HG02571 (cell line): ENCODE measurements around the gene GALR1.
"Not testable (repeated sequence)": the region's sequence is repeated elsewhere in the genome, so short reads cannot be mapped to it uniquely, and the experiment has no call there.

Experiments used
- ATAC-seq: cut with Tn5 transposase; IDR thresholded peaks from one replicate; pipeline ENCODE4 v1.9.1; 2021; ENCODE audit warnings: mild to moderate bottlenecking, moderate library complexity; ENCODE audit not compliant: unreplicated experiment

The GALR1 gene

GRCh38 chr18:77250501-77250925 lies 865 bp downstream of the GALR1 start:
- ATAC-seq: no peak

- no peak for ATAC-seq
These were observed 1.5 kb downstream of the GALR1 start for GRCh38 chr18:77250926-77251729.

GRCh38 chr18:77251730-77252050 lies 2.0 kb downstream of the GALR1 start:
- ATAC-seq: no peak

GRCh38 chr18:77254711-77255405 lies 5.2 kb downstream of the GALR1 start:
- ATAC-seq: no peak

- ATAC-seq: no peak
These were observed 5.9 kb downstream of the GALR1 start for GRCh38 chr18:77255426-77256105.

GRCh38 chr18:77262643-77263465 lies 13.2 kb downstream of the GALR1 start:
- ATAC-seq: no peak

- no peak for ATAC-seq
These were observed 13.8 kb downstream of the GALR1 start for GRCh38 chr18:77263466-77263763.

GRCh38 chr18:77267969-77268368 lies 18.3 kb downstream of the GALR1 start:
- ATAC-seq: no peak

- ATAC-seq: no peak
These were observed 18.8 kb downstream of the GALR1 start for GRCh38 chr18:77268456-77268855.

GRCh38 chr18:77271576-77272481 lies 22.2 kb downstream of the GALR1 start:
- ATAC-seq: no peak

GRCh38 chr18:77290841-77291240 lies 41.2 kb downstream of the GALR1 start:
- not testable (repeated sequence) for ATAC-seq

- no peak for ATAC-seq
These were observed 48.5 kb downstream of the GALR1 start for GRCh38 chr18:77298172-77298571.

- ATAC-seq: no peak
These were observed 50.1 kb downstream of the GALR1 start for GRCh38 chr18:77299706-77300105.

GRCh38 chr18:77300579-77300978 lies 50.9 kb downstream of the GALR1 start:
- ATAC-seq: no peak

GRCh38 chr18:77304268-77304667 lies 54.6 kb downstream of the GALR1 start:
- ATAC-seq: no peak

GRCh38 chr18:77305676-77306075 lies 56.0 kb downstream of the GALR1 start:
- no peak for ATAC-seq

- ATAC-seq: no peak
These were observed 58.6 kb downstream of the GALR1 start for GRCh38 chr18:77308216-77308615.

- ATAC-seq: no peak
These were observed 64.9 kb downstream of the GALR1 start for GRCh38 chr18:77314511-77314910.

- ATAC-seq: no peak
These were observed 65.3 kb downstream of the GALR1 start for GRCh38 chr18:77314952-77315351.

- no peak for ATAC-seq
These were observed 66.4 kb downstream of the GALR1 start for GRCh38 chr18:77316008-77316407.
